Loucy (cell line): ENCODE results near the gene ZBED6.

Experiments
- CTCF ChIP-seq: fragments of 200-600 bp; sonication (generic); conservative IDR thresholded peaks from 2 replicates; pipeline ENCODE4 v1.5.1; 2014; ENCODE audit warnings: mild to moderate bottlenecking, antibody characterized with exemption, low read length
- EZH2phosphoT487 ChIP-seq: fragments of 200-600 bp; IDR thresholded peaks from 2 replicates; pipeline ENCODE4 v1.6.1; 2018; ENCODE audit warnings: antibody characterized with exemption, mild to moderate bottlenecking, moderate library complexity, borderline replicate concordance

GRCh38 chr1:203795441-203796235 lies at the start of gene ZBED6, which contains the start of gene ZC3H11A:
- TF ChIP-seq CTCF = no peak
- TF ChIP-seq EZH2phosphoT487 = no peak
